22Rv1 (cell line): ENCODE results near the gene POPDC2.

ENCODE experiments used
- ZFX ChIP-seq: fragments of 450-650 bp; IDR thresholded peaks from 2 replicates; pipeline ENCODE4 v1.6.1; 2017; ENCODE audit warnings: antibody characterized with exemption, borderline replicate concordance
- TF ChIP-seq, protein P1 (sequence below): fragments of 450-650 bp; IDR thresholded peaks from 2 replicates; pipeline ENCODE4 v1.5.1; 2017; ENCODE audit warnings: mild to moderate bottlenecking

DNA sequence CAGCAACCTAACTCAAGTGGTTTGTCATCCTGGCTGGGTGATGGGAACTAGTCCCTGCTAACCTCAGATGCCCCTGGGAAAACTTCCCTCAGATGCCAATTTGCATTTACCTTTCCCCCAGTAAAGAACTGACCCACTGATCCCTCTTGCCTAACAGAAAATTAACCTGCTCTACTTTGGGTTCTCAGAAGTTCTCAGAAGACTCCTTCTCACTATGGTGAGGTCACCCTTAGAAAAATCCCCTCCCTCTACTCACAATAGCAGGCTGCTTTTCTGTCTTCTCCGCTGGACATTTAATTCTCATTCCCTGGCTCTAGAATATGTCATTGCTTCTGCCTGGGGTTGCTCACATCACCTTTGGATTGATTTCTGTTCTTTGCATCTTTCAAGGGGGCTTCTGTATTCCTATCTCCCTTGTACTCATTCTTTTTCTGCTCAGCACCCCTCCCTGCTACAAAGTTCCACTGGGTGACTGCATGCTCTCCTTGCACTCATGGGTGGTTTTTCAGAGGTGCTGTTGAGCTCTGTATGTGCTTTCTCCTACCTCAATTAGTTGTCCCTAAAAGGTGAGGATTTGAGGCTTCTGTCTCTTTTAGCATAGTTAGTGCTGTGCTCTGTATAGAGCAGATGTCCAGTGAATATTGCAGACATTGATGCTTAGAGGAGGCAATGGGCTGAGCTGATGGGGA is 61.8 kb downstream of the POPDC2 start:
- TF ChIP-seq, protein P1, sequence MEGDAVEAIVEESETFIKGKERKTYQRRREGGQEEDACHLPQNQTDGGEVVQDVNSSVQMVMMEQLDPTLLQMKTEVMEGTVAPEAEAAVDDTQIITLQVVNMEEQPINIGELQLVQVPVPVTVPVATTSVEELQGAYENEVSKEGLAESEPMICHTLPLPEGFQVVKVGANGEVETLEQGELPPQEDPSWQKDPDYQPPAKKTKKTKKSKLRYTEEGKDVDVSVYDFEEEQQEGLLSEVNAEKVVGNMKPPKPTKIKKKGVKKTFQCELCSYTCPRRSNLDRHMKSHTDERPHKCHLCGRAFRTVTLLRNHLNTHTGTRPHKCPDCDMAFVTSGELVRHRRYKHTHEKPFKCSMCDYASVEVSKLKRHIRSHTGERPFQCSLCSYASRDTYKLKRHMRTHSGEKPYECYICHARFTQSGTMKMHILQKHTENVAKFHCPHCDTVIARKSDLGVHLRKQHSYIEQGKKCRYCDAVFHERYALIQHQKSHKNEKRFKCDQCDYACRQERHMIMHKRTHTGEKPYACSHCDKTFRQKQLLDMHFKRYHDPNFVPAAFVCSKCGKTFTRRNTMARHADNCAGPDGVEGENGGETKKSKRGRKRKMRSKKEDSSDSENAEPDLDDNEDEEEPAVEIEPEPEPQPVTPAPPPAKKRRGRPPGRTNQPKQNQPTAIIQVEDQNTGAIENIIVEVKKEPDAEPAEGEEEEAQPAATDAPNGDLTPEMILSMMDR = no peak
- TF ChIP-seq ZFX = no peak
